Progenitor cell of endocrine pancreas (in vitro differentiated cells): ENCODE results near the gene WFIKKN1. TPM values are rescaled to one million over a fixed set of nuclear protein-coding genes. Genes with fewer than 3 reads are reported as not detected.

Experiments
- DNase-seq: peaks from one replicate; pipeline ENCODE4 v3.0.0; 2021; ENCODE audit warnings: low spot score; ENCODE audit not compliant: unreplicated experiment
- H3K27ac Mint-ChIP-seq: 2 replicates; pipeline ENCODE4 v1.8.0; 2021; ENCODE audit warnings: mild to moderate bottlenecking, moderate library complexity, mixed read lengths
- H3K27me3 Mint-ChIP-seq: 2 replicates; pipeline ENCODE4 v1.8.0; 2021; ENCODE audit warnings: mixed read lengths
- H3K36me3 Mint-ChIP-seq: 2 replicates; pipeline ENCODE4 v1.8.0; 2022; ENCODE audit warnings: mixed read lengths; ENCODE audit not compliant: insufficient read depth
- H3K4me1 Mint-ChIP-seq: 2 replicates; pipeline ENCODE4 v1.8.0; 2021; ENCODE audit warnings: low read depth, mixed read lengths
- H3K4me3 Mint-ChIP-seq: 2 replicates; pipeline ENCODE4 v1.8.0; 2021; ENCODE audit warnings: low read depth, mild to moderate bottlenecking, moderate library complexity, mixed read lengths
- H3K9me3 Mint-ChIP-seq: 2 replicates; pipeline ENCODE4 v1.8.0; 2021; ENCODE audit warnings: low read depth, mixed read lengths
- total RNA-seq: library from RNA; stranded (reverse); gene quantifications from 2 replicates; pipeline ENCODE4 v1.2.1, GENCODE V29; 2021
- TF ChIP-seq, protein P1 (sequence below): fragments of 200-600 bp; sonication (generic); IDR thresholded peaks from one replicate; pipeline ENCODE4 v1.5.0; 2021; ENCODE audit warnings: antibody characterized with exemption, mild to moderate bottlenecking; ENCODE audit not compliant: unreplicated experiment

WFIKKN1 gene
- total RNA-seq, 1 donor from 2014 or later = 42.8 TPM

DNA sequence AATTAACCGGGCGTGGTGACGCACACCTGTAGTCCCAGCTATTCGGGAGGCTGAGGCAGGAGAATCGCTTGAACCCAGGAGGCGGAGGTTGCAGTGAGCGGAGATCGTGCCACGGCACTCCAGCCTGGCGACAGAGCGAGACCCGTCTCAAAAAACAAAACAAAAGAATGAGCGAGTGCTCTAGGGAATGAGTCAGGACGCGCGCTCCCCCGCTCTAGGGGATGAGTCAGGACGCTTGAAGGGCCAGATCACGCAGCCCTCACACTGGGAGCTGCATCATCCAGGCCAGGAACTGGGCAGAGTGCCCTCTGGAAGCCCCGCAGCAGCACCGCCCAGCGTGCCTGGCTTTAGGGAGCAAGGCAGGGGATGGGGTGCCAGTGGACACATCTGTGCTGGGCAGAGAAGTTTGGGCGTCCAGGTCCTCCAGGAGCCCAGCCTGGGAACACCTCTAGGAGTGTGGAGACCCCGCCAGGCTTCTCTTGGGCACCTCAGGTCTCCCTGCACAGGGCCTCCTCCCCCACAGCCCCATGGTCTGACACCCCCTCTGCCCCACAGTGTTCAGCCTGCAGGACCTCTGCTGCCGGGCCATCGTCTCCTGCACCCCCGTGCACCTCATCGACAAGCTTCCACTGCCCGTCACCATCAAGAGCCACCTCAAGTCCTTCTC lies 3.9 kb upstream of the WFIKKN1 start:
- Mint-ChIP-seq H3K4me1 (peaks cover 11% of the 10 kb centered on the region), H3K36me3 (peaks cover 6% of the 10 kb centered on the region), H3K27me3 (no peaks in the 10 kb centered on the region), H3K4me3 (no peak overlapping the region), H3K27ac (peak overlapping the region; percentile 56), H3K9me3 (no peaks in the 10 kb centered on the region)
- TF ChIP-seq, protein P1, sequence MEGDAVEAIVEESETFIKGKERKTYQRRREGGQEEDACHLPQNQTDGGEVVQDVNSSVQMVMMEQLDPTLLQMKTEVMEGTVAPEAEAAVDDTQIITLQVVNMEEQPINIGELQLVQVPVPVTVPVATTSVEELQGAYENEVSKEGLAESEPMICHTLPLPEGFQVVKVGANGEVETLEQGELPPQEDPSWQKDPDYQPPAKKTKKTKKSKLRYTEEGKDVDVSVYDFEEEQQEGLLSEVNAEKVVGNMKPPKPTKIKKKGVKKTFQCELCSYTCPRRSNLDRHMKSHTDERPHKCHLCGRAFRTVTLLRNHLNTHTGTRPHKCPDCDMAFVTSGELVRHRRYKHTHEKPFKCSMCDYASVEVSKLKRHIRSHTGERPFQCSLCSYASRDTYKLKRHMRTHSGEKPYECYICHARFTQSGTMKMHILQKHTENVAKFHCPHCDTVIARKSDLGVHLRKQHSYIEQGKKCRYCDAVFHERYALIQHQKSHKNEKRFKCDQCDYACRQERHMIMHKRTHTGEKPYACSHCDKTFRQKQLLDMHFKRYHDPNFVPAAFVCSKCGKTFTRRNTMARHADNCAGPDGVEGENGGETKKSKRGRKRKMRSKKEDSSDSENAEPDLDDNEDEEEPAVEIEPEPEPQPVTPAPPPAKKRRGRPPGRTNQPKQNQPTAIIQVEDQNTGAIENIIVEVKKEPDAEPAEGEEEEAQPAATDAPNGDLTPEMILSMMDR = no peak
- no peak for DNase-seq

DNA sequence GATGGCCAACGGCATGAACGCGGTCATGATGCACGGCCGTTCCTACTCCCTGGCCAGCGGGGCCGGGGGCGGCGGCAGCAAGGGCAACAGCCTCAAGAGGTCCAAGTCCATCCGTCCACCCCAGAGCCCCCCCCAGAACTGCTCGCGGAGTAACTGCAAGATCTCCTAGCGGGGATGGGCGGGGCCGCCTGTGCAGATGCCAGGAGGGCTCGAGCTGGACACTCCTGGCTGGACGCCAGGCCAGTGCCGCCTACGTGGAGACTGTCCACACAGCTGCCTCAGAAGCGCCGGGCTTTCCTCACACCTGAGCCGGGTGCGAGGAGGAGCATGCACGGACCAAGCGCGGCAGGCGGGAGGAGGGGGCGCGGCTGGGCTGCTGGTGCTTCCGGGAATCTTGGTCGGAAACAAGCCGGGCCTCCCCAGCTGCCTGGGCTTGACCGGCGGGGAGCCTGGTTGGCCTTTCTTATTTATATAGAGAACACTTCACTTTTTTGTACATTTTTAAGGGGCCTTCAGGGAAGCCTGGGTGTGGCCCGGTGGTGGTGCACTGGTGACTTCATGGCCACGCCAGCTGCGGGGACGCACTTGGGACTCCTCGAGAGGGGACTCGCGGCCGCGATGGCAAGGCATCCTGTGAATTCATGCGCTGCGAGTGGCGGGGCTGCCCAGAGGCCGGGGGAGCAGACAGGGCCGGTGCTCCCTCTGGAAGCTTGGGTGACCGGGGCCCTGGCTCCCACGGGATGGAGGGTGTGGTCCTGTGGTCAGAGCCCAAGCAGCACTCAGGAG lies 3.1 kb upstream of the WFIKKN1 start:
- Mint-ChIP-seq H3K4me1 (peaks cover 12% of the 10 kb centered on the region), H3K4me3 (no peak overlapping the region)
- DNase-seq = no peak

DNA sequence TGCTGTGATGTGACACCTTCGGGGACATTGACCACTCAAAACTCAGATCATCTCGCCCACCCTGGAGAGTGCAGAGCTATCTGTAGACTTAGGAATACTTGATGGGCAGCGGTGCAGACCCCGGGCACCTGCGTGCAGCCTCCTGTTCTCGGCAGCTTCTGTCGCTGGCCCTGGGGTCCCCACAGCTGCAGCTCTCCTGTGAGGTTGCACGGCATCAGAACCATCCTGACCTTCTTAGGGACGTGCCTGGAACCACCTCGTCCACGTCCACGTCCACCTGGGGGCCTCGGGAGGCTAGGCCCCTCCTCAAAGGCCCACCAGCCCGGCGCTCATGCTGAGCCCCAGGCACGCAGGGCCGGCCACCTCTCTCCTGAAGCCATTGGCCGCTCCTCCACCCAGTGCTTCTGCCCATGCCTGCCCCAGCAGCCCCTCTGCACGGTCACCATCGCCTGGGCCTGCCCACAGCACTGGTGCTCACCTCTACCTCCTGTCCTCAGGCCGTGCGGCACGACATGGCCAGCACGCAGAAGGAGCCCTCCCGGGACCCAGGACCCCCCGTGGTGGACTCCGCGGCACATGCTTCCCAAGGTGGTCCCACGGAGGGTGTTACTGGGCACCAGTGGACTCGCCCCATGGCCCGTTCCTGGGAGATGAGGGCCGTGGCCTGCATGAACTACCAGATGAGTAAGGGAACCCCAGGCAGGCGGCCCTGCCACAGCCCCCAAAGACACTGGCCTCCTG lies 2.3 kb upstream of the WFIKKN1 start:
- no peaks in the 10 kb centered on the region for H3K9me3 Mint-ChIP-seq
- peaks cover 12% of the 10 kb centered on the region for H3K4me1 Mint-ChIP-seq
- DNase-seq = no peak
- peak overlapping the region; percentile 96 for H3K27ac Mint-ChIP-seq
- peaks cover 6% of the 10 kb centered on the region for H3K36me3 Mint-ChIP-seq
- peak overlapping the region; percentile 57 for H3K4me3 Mint-ChIP-seq
- TF ChIP-seq, protein P1 = no peak
- H3K27me3 Mint-ChIP-seq = no peaks in the 10 kb centered on the region

More for the DNA sequence above, 3.1 kb upstream of the WFIKKN1 start:
- Mint-ChIP-seq H3K9me3 (no peaks in the 10 kb centered on the region), H3K36me3 (peaks cover 6% of the 10 kb centered on the region), H3K27me3 (no peaks in the 10 kb centered on the region), H3K27ac (no peak overlapping the region)
- TF ChIP-seq, protein P1 = no peak

DNA sequence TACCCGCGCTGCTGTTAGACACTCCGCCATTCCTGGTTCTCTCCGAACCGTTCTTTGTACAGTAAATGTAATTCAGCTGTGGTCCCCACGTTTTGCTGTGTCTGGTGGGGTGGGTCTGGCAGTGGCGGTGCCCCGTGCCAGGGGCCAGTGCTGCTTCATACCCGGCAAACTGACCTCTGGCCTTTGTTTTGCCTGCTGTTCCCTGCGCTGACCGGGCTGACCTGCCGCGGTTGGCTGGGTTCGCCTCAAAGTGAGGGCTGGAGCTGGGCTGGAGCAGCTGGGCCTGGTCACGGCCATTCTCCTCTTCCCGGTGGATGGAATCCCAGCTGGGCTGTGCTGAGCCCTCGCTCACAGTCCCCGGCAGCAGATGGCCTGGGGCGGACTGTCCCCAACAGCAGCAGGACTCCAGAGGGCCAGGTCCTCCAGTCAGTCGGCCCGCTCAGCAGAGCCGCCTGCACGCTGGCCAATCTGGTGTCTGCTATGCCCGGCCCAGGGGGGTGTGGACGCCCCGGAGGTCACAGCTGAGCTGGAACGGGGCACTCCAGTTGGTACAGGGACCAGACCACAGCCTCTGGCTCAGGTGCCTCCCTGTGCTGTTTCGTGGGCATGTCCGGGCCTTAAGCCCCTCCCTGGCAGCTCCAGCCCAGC lies 1.5 kb upstream of the WFIKKN1 start:
- H3K36me3 Mint-ChIP-seq = peaks cover 6% of the 10 kb centered on the region

More for the DNA sequence above, 1.5 kb upstream of the WFIKKN1 start:
- peaks cover 13% of the 10 kb centered on the region for H3K4me1 Mint-ChIP-seq
- no peaks in the 10 kb centered on the region for H3K27me3 Mint-ChIP-seq
- H3K4me3 Mint-ChIP-seq = peak overlapping the region; percentile 57
- no peaks in the 10 kb centered on the region for H3K9me3 Mint-ChIP-seq
- TF ChIP-seq, protein P1 = no peak
- peak overlapping the region; percentile 96 for H3K27ac Mint-ChIP-seq
- DNase-seq = peak; percentile 51
